A549 treated with CORT108297 at 1 μM for 4 hours (cell line): ENCODE results near the gene ADGRD2. TPM values are rescaled to one million over a fixed set of nuclear protein-coding genes. Genes with fewer than 3 reads are reported as not detected.

Source experiments
- total RNA-seq: library from RNA; stranded (reverse); fragments of 200-300 nt; extraction: Qiagen RNA extraction; gene quantifications from 5 replicates; pipeline ENCODE4 v1.2.3, GENCODE V29; 2022

Gene ADGRD2, protein sequence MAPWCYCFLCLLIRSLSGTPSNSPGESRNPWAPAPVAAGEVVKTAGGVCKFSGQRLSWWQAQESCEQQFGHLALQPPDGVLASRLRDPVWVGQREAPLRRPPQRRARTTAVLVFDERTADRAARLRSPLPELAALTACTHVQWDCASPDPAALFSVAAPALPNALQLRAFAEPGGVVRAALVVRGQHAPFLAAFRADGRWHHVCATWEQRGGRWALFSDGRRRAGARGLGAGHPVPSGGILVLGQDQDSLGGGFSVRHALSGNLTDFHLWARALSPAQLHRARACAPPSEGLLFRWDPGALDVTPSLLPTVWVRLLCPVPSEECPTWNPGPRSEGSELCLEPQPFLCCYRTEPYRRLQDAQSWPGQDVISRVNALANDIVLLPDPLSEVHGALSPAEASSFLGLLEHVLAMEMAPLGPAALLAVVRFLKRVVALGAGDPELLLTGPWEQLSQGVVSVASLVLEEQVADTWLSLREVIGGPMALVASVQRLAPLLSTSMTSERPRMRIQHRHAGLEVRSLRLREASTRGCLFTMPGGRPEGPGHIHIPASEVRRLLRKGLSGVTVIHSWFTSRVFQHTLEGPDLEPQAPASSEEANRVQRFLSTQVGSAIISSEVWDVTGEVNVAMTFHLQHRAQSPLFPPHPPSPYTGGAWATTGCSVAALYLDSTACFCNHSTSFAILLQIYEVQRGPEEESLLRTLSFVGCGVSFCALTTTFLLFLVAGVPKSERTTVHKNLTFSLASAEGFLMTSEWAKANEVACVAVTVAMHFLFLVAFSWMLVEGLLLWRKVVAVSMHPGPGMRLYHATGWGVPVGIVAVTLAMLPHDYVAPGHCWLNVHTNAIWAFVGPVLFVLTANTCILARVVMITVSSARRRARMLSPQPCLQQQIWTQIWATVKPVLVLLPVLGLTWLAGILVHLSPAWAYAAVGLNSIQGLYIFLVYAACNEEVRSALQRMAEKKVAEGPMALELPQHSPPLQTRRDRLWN
- not detected in 5 replicates for total RNA-seq

DNA sequence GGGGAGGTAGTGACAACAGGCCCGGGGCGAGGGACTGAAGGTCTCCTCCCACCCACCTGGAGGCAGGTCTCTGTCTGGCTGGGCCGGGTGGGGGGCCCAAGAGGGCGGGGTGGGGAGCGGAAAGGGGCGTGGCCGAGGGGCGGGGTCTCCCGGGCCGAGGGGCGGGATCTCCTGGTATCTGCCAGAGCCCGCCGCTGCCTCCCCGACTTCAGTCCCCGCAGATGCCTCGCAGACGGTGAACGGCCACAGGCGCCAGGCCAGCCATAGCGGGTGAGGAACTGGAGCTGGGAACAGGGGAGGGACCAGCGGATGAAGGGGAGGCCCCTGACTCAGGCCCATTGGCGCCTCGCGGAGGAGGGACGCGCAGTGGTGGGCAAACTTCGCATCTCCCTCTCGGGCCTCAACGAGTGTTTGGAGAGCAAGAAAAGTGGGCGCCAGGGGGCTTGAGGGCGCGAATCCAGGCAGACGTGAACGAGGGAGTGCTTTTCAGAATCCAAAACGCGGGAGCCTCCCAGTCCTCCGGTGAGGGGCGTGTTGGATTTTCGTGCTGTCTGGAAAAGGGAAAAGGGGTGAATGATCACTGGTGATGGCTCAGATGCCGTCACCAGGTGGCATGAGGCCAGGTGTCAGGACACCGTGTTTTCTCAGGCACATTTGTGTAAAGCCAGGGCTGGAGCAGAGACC lies at the start of gene ADGRD2:
ADGRD2 (plus strand) TSS at position 211 of the 684 bp plus-strand sequence. CDS start 1,216 bp downstream, outside the sequence.

DNA sequence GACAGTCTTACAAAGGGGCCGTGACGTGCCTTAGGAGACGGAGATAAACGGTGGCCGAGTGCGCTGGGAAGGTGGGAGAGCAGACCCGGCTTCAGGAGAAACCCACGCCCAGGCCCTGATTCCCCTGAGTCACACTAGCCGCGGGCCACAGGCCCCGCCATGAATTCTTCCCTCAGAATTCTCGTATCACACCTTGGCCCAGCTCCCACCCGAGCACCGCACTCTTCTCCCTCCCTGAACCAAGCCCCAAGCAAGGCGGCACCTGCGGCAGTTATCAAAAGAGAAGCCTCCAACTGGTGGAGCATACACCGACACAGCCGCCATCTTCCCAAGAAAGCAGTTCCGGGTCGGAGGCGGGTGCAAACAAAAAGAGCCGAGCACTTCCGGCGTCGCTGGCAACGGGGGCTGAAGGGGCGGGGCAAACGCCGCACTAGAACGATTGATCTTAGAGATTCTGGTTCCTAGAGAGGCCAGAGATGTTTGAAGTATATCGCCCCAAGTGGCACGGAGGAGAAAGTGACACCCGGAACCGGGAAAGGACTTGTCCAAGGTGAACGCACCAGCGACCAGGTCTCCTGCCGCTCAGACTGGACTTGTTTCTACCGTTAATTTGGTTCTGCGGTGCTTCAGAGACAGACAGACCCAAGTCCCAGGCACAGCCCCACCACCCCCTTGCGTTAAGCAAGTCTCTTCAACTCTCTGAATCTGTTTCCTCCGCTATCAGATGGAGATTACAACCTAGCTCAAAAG lies 35.0 kb upstream of the ADGRD2 start, which contains the start of gene PSMB7:
PSMB7 (minus strand) TSS at position 341 of the 750 bp plus-strand sequence; CDS start at position 324, 17 bp downstream.

DNA sequence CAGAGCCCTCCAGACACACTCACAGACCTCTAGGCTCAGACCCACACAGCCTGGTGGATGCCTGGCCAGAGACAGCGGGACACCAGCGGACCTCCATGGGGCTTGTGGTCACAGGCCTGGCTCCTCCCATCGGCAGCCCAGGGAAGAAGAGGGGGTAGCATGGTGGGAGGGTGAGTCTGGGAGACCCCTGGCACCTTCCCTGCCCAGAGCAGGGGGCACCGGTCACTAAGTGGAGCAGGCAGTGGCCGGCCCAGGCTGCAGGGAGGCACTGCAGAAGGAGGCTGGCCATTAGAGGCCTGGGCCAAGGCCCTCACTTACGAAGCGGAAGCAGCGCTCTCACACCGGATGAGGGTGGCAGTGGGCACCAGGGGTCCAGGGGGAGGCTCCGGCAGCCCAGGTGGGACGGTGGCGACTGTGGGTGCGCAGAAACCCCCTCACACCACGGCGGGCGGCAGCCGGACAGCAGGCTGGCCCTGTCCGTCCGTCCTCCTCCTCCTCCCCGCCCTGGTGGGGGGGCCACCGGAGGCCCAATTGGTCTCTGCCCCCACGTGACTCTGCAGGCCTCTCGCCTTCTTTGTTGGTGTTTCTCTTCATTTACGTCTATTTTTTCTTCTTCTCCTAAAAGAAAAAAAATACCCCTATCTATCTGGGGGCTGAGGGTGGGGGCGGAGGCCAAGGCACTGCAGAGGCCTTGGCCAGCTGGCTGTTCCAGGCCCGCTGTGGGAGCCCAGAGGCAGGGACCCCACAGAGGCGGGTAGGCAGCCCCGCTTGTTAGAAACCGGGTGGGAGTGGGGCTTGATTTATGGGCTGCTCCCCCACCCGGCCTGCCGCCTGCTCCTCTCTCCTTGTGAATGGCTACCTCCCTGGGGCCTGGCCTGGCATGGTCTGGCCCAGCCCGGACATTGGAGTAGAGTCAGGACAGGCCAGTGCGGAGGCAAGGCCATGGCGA lies 57.0 kb downstream of the ADGRD2 start, which contains the start of gene NR5A1:
NR5A1 (minus strand) TSS at position 469 of the 949 bp plus-strand sequence. CDS start 4,004 bp downstream, outside the sequence.

Other genes with a start within 250 kb of the ADGRD2 start
- gene NEK6, start 192.5 kb upstream of the ADGRD2 start, total RNA-seq = 52.9 to 75.1 TPM (median 71.9 TPM) in 5 replicates
- 304 to 354 TPM (median 321 TPM) in 5 replicates for gene PSMB7, start 35.0 kb upstream of the ADGRD2 start, total RNA-seq
- gene NR5A1, start 56.9 kb downstream of the ADGRD2 start, total RNA-seq = 0.03 to 0.06 TPM (median 0.03 TPM) in 4 of 5 replicates, not detected in the other